ENCODE results near the gene NELFA. TPM values are rescaled to one million over a fixed set of nuclear protein-coding genes. Genes with fewer than 3 reads are reported as not detected.

The NELFA gene
- total RNA-seq, 1 experiment from 2014 or later, result 26.4 TPM

DNA sequence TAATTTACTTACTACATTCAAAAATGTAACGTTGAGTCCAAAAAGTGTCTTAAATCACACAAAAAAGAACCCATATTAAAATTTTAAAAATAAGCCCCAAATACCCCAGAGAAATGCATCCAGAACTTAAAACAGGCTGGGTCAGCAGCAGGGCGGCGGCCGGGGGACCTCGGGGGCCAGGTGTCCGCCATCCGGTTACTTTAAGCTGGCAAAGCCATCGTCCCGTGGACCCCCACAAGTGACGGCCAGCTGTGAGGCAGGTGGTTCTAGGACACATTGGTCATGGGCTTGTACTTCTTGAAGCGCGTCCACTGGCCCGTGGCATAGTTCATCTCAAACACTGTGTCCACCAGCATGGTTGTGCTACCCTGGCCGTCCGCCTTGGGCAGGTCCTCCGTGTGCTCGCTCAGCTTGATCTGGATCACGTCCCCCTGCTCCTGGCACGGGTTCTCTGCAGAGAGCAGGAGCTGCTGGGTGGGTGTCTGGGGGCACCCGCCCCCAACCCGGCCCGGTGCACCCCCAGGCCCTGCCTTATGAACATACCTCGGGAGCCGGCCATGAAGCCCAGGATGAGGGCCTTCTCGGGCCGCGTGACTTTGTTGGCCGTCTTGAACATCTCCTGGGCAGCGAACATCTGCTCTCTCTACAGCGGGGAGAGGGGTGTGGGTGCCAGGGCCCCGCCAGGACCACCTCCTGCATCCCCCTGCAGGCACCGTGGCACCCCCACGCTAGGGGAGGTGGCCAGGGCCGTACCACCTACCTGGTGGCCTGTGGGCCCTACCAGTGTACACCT is 25.5 kb downstream of the NELFA start:
- no peak for DNase-seq (ENCODE audit: low read depth)

DNA sequence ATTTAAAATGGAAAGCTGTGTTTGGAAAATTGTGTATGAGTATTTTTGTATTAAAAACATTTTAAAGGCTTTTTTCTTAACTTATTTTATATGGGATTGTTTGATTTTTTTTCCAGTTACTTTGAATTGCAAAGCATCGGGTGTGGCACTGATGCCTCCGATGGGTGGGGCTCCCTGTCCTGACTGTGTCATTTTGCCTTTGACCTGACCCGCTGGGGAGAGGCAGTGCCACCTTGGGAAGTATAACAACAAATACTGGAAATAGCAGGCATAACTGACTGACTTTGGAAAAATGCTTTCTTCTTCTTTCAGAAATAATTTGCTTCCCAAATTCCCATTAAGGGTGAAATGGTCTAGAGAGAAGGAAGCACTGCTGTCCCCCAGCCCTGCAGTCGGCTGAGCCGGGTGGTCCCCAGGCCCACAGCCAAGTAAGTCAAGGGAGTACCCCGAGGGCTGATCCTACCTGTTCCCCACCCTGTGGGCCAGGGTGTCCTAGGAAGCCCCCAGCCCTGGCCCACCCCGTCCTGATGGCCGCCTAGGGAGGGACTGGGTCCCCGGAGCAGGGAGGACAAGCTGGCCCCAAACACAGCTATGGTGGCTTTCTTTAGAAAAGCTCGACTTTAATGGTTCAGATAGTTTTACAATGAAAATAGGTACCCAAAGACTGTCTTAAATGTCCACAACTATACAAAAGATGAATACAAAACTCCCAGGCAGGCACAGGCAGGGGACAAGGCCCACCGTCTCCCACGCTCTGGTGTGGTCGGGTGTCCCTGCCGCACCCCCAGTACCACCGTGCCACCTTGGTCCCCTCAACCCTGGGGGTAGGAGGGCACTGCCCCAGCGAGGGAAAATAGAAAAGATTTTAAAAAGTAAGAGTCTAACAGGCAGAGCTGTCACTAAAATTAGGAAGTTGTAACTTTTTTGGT is 26.4 kb downstream of the NELFA start:
- no peak for DNase-seq (ENCODE audit: low read depth)

DNA sequence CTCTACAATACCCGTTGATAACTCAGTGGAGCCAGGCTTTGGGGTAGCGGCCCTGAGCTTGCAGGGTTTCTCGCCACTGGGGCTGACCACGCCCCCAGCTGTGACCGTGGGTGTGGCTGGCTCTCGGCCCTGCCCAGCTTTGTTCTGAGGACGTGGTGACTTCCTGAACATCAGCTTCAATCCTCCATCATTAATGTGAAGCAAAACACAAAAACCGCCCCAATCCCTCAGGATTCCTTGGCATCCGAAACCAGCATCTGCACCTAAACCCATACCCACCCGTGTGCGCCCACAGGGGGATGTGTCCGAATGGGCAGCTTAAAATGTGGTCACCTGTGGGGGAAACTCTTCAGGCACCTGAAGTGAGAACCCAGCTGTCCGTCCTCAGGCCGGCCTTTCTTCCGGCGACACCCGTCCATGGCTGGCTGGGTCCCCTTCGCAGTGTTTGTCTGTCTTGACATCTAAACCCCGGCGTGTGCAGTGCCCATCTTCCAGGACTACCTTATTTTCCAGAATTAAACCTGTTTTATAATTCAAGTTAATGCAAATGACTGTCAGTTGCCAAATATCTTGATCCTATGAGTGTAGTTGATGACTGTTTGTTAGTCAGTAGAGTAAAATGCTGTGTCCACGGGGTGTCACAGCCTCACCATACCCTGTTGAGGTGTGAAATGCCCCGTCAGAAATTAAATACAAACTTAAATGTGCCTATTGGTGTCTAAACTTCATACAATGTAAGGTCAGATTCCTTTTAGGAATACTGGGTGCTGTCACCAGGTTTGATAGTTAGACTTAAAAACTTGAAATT is 27.3 kb downstream of the NELFA start:
- DNase-seq (ENCODE audit: low read depth), result no peak

DNA sequence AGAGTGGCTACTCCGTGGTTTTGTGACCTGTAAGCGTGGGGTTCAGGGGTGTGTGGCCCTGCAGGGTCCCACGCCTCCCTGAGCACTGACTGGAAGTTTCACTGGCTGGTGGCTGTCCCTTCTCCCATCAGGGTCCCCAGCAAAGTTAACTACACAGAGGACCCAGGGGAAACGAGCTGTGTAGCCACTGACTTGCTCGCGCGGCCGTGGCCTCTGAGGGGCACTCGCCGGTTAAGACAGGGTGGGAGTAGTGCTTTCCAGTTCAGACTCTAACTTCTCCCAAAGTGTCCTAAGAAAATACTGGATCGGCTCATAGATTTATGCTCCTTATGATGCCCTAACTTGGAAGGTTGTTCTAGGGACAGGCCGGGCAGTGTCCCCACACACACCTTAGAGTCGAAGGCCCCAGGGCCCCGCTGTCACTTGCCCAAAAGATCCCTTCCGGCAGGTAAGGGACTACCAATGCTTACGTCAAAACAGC is 28.2 kb downstream of the NELFA start:
- no peak for DNase-seq (ENCODE audit: low read depth)

DNA sequence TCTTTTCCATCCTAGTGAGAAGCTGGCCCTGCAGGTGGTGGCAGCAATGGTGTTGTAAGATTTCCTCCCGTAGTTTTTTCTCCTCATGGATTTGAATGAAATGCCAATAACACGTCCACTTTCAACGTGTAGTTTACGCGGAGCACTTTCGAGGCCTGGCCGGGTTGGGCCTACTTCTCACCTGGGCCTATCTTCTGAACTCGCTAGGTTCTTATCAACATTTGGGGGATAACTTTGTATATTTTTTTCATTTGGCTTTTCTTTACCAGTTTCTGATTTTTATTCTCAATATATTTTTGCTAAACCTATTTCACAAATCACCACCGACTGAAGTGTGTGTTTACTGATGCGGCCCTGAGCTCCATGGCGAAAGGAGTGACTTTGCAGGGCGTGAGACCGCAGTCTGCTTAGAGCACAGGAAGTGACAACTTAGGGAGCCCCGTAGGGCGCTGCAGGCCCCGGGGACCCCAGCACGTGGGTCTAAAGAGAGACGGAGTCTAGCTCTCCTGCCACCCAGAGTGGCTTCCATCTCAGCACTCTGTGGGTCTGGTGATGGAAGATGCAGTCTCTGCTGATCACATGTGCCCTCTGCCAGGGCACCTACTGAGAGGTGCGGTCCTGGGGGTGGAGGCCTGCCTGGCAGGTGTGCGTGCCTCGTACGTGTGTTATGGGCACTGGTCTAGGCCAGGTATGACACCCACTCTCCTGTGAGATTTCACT is 29.1 kb downstream of the NELFA start:
- no peak for DNase-seq (ENCODE audit: low read depth)

DNA sequence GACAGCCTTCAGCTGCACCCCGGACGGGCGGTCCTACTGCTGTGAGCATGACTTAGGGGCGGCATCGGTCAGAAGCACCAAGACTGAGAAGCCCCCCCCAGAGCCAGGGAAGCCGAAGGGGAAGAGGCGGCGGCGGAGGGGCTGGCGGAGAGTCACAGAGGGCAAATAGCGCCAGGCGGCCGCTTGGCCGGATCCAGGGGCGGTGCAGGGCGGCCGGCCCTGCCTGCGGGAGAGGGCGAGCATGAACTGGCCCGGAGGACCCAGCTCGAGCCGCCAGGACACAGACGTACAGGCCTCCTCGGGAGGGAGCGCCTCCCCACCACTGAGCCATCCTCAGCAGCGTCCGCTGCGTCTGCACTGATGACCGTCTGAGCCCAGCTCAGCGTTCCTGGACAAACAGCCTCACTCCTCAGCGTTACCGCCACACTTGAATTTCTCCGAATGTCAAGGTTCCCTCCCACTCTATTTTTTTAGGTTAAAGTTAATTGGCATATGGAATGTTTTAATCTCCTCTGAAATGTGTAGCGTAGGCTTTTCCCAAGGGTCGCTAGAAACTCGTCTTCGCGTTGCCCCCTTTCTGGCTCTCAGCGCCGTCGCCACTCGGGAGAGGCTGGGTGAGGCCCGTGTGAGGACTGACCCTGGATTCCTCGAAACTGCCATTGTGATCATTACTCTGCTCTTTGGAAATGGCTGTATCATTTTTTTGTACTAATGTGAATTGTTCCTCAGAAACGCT is 29.9 kb downstream of the NELFA start:
- no peak for DNase-seq (ENCODE audit: low read depth)

DNA sequence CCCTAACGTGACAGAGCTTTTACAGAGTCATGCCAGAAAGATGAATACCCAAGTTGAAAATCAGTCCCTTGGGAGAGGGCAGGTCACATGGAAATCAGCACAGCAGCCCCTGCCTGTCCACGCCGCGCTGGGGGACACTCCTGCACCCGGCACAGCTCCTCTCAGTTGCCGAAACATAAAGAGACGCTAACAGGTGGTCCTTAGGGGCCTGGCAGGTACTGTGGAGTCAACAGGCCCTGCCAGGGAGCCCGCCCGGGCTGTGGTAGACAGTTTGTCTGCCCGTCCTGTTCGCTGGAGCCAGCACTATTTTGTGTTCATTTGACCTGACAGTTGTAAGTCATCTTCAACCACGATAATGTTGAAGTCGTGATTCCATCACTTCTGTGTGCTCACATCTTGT is 30.5 kb downstream of the NELFA start:
- DNase-seq (ENCODE audit: low read depth), result no peak

DNA sequence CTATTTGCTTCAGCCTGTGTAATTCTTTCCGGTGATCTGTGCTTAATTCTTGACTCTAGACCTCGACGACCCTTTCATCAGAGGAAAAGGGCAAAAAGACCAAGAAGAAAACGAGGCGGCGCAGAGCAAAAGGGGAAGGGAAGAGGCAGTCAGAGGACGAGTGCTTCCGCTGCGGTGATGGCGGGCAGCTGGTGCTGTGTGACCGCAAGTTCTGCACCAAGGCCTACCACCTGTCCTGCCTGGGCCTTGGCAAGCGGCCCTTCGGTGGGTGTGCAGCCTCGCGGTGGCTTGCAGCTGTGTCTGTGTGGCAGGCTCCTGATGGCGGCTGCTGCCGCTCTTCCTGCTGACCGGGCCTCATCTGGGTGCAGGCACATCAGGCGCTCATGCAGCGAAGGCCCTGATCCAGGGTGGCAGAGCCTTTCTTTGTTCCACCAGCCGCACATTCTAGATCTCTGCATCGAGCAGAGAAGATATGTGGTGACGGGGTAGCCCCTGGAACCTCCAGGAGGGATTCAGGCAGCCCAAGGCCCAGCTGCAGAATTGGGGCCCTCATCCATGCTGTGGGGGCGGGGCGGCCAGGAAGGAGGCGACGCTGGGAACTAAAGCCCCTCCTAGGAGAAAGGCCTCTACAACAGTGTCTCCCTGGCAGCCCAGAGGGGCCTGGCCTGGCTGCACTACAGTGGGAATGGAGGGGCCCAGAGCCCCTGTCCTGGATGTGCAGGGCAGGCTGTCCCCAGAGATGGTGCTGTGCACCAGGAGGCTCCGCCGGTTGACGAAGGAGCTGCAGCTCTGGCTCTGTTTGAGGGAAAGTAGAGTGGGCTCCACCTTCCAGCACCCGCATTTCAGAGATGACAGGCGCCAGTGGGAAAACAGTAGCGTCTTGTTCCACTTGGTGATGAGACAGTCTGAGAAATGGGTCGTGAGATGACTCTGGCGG is 32.1 kb downstream of the NELFA start:
- DNase-seq (ENCODE audit: low read depth), result no peak

DNA sequence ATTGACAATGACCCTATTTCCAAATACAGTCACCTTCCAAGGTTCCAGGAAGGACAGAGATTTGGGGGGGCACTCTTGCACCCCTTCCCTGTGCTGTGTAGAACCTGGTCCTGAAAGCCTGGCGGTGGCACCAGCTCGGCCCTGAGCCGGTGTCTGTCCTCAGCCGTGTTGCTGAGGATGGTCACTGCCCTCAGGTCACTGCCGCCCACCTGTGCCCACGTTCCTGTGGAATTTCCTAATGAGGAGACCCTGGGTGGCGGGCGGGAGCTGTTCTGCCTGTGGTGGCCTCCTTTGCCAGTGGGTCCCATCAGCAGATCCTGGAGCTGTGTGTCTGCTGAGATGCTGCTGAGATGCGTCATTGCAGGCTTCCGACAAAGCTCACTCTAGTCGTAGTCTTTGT is 32.9 kb downstream of the NELFA start:
- no peak for DNase-seq (ENCODE audit: low read depth)

DNA sequence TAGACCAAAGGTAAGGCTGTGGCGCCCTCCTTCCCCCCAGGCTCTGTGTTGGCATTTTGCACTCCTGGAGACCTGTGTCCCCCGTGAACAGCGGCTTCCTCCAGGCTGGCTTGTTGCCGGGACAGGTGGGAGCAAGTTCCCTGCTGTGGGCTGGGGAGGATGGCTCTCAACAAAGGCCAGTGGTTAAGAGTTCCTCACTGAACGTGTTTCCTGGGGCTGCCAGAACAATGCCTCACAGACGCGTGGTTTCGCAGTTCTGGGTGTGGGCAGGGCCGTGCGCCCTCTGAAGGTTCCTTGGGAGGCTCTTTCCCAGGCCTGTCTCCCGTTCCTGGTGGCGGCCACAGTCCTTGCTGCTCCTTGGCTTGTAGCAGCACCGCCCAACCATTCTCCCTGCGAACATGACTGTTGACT is 33.4 kb downstream of the NELFA start:
- no peak for DNase-seq (ENCODE audit: low read depth)

DNA sequence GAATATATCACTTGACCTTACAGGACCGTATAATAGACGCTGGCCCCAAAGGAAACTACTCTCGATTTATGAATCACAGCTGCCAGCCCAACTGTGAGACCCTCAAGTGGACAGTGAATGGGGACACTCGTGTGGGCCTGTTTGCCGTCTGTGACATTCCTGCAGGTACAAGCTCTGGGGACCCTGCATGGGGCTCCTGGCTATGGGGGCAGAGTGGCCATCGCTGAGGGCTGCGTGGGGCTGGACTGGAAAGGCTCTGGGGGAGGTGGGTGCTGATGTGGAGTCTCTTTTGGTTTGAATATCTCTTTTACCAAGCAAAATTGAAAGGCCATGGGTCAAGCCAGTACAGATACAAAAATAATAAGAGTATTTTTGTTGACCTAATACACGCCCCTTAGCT is 33.9 kb downstream of the NELFA start:
- no peak for DNase-seq (ENCODE audit: low read depth)

DNA sequence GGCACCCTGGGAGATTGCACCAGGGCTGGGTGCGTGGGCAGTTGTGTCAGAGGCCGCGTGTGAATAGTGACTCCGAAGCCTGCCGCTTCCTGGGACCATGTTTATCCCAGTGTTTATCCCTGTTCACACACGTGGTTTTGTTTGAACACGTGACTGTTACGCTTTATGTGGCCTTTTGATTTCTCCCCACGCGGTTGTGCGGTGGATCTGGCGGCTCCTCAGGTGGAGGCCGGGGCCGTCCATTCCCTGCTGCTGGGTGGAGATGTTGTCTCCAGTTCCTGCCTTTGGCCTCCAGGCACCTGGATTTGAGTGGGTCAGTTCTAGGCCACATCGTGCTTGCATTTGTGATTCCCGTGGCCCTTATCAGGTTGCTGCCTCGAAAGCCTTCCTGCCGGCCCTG is 35.1 kb downstream of the NELFA start:
- DNase-seq (ENCODE audit: low read depth), result no peak

DNA sequence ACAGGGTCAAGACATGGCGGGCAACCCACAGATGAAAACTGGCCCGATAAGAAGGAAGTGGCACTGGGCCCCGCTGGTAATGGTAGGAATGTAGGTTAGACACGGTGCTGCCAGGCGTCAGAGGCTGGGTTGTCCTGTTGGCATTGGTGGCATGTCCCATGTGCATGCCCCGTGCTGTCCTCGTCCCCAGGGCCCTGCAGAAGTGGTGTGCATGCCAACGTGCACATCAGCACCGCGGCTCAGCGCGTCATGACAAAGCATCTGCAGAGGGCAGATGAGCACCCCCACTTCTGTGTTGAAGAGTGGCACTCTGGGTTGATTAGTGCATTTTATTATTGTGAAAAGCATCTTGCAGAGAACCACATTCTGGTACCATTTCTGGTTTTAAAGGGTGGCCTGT is 35.6 kb downstream of the NELFA start:
- DNase-seq (ENCODE audit: low read depth), result no peak

DNA sequence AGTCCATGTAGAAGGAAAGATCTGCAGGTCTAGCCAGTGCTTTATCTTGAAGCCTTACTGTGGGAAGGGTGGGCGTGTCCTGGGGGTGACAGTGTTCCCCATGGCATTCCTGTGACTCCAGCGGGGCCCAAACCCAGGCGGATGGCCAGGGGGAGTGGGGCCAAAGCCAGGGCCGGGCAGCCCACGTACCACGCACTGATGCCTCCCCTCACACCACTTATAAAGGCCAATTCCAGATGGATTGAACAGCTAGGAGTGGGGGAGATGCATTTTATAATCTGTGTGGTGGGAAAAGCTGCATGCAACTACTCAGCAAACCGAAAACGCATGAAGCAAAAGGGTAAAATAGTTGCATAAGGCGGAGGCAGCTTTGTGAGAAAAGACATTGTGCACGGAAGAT is 36.4 kb downstream of the NELFA start:
- DNase-seq (ENCODE audit: low read depth), result no peak

DNA sequence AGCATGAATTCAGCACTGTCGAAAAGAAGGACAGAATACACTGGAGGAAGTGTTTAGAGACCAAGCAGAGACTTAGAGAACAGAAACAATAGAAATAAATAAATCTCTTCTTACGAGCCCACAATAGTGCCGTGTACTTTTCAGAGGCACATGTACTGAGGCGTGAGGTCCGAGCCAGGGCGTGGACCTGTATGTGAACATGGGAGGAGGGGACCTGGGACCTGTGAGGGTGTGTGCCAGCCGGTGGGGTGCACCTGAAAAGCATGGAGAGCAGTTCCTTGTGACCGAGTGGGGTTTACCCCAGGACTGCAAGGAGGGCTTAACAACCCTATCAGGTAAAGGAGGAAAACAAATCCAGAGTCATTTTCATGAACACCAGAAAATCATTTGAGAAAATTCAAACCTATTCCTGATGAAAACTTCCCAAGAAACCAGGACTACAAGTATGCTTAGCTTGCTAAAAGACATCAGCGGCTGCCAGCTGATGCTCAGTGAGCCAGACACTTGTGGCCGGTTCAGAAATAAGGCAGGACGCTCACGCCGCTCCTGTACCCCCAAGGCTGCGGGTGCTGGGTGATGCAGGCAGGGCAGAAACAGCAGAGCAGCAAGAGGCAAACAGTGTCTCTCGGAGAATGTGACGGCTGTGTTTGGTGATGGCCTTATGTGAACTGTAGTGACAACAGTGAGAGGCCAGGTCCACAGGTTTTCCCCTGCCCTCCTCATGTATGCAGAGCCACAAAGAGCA is 37.1 kb downstream of the NELFA start:
- no peak for DNase-seq (ENCODE audit: low read depth)

DNA sequence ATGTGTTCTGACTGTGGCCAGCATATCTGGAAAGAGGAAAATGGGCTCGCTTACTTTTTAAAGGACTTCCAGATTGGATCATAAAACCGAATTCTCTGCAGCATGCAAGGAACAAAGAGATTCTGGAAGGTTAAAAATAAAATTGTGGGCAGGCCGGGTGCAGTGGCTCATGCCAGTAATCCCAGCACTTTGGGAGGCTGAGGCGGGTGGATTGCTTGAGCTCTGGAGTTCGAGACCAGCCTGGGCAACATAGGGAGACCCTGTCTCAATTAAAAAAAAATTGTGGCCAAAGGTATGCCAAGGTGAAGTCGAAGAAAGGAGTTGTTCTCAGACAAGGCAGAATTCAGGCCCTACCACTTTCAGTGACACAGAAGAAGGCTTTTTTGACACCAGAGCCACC is 37.8 kb downstream of the NELFA start:
- DNase-seq (ENCODE audit: low read depth), result no peak

DNA sequence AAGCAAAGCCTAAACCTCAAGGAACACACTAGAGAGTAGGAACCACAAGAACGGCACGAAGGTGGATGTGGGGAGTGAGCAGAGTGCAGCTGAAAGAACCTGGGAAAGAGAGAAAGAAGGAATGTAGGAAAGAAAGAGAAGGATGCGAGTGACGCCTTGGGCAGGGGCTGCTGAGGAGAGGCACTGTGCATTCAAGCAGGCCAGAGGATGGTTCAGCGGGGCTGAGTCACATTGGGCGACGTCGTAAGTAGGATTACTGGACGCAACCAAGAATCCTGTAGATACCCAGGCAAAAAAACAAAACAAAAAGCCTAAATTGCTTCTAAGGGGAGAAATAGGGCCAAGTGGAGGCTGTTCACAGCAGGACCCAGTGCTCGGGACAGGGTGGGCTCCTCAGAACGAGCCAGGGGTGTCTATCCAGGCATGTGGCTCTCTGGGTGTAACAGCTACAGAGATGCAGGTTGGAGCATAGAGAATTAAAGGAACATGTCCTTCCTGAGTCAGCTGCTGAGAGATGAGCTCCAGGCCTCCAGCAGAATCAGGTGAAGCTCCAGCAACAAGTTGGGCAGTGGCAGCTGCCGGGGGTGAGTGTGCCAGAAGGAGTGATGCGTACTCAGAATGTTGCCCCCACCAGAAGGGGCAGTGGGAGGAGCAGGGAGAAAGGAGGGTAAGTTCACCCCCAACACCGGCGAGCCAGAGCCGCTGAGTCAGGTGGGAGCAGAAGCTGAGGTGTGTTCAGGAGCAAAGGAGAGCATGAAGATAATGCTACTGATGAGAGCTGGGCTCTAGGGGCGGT is 38.6 kb downstream of the NELFA start:
- no peak for DNase-seq (ENCODE audit: low read depth)
